Tibial nerve (tissue), 4 donors: ENCODE measurements around the gene NPRL2.

Experiments
- CTCF ChIP-seq, 5 experiments: fragments of 200-600 bp in 3 of 5; fragments of 450-650 bp in 2 of 5; sonication (generic) in 3 of 5; IDR thresholded peaks; one replicate each; pipeline ENCODE4 v1.5.1; 2016 to 2019; ENCODE audit warnings: antibody characterized with exemption in 5 of 5, mild to moderate bottlenecking in 3 of 5, moderate library complexity in 2 of 5
- EP300 ChIP-seq, 2 donors: sonication (generic); formaldehyde crosslinking; IDR thresholded peaks; one replicate each; pipeline ENCODE4 v1.6.1; 2017; ENCODE audit warnings: antibody characterized with exemption in 2 of 2, mild to moderate bottlenecking in 1 of 2
- POLR2A ChIP-seq, 2 donors: fragments of 450-650 bp; IDR thresholded peaks; one replicate each; pipeline ENCODE4 v1.6.1; 2017; ENCODE audit warnings: antibody characterized with exemption in 2 of 2, mild to moderate bottlenecking in 2 of 2, moderate library complexity in 2 of 2

GRCh38 chr3:50350213-50350526 is 405 bp downstream of the NPRL2 start:
- TF ChIP-seq CTCF (IDR thresholded peaks at IDR 0.05) = no peak
- TF ChIP-seq POLR2A (IDR thresholded peaks at IDR 0.05) = no peak
- TF ChIP-seq EP300 (IDR thresholded peaks at IDR 0.05) = no peak
